ENCODE data around the gene CFAP74. TPM values are rescaled to one million over a fixed set of nuclear protein-coding genes. Genes with fewer than 3 reads are reported as not detected.

The CFAP74 gene
- total and polyA plus RNA-seq, 2 of the 13 experiments (the other 11 are each of a cell fraction or from before 2014, with no cell fraction given): 0.27 to 0.62 TPM

- in situ Hi-C loops (cut with HindIII; ENCODE audit: extremely low pct_ligation_motif_present, low pct_unique_long_range_greater_than_20kb) (no loop called here), intact Hi-C loops (cut with micrococcal nuclease; ENCODE audit: unreplicated experiment) (no loop called here)
- Histone ChIP-seq H4K20me1 (ENCODE audit: insufficient read depth, low read length) (no peaks in the 10 kb centered on the region), H3K4me3 (replicated peaks in 1 of 3; ENCODE audit: insufficient read depth in 1 of 3, low read depth in 2 of 3, low read length in 3 of 3) (no peak overlapping the region), H3K9me3 (ENCODE audit: low read length) (no peaks in the 10 kb centered on the region), H2AFZ (ENCODE audit: low read length) (no peak overlapping the region), H3K27ac (ENCODE audit: extremely low read length, insufficient read depth, low read length) (no peak overlapping the region), H3K79me2 (ENCODE audit: insufficient read depth, low read length) (no peaks in the 10 kb centered on the region), H3K36me3 (replicated peaks in 1 of 2; ENCODE audit: control insufficient read depth in 1 of 2, insufficient read depth in 2 of 2, low read length in 2 of 2) (no peaks in the 10 kb centered on the region), H3K4me1 (ENCODE audit: insufficient read depth, low read length) (0 out of 2 replicates have a peak, but pooled peaks cover 6% of the 10 kb centered on the region), H3K27me3 (ENCODE audit: control insufficient read depth in 1 of 2, insufficient read depth in 2 of 2, low read length in 2 of 2) (peaks cover 5 to 42% of the 10 kb centered on the region in 2 experiments; a peak in 4 of 5 replicates), H3K9ac (ENCODE audit: insufficient read depth, low read depth, low read length) (no peak overlapping the region), H3K4me2 (ENCODE audit: low read depth, low read length) (no peak overlapping the region)
- CTCF ChIA-PET (ENCODE audit: low intra/inter-chr PET ratio, low total read pairs): no interaction called here
- POLR2A ChIA-PET: no interaction called here
- TF ChIP-seq, protein P1, sequence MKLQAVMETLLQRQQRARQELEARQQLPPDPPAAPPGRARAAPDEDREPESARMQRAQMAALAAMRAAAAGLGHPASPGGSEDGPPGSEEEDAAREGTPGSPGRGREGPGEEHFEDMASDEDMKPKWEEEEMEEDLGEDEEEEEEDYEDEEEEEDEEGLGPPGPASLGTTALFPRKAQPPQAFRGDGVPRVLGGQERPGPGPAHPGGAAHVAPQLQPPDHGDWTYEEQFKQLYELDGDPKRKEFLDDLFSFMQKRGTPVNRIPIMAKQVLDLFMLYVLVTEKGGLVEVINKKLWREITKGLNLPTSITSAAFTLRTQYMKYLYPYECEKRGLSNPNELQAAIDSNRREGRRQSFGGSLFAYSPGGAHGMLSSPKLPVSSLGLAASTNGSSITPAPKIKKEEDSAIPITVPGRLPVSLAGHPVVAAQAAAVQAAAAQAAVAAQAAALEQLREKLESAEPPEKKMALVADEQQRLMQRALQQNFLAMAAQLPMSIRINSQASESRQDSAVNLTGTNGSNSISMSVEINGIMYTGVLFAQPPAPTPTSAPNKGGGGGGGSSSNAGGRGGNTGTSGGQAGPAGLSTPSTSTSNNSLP (IDR thresholded peaks at IDR 0.05; ENCODE audit: low read depth, low read length): no peak
- no peak for TF ChIP-seq NR1H2 (CRISPR knock-in tag; IDR thresholded peaks at IDR 0.05; ENCODE audit: borderline replicate concordance, low read depth)
- no peak for TF ChIP-seq HDAC6 (IDR thresholded peaks at IDR 0.05; ENCODE audit: low read depth, low read length)
- TF ChIP-seq, protein P2, sequence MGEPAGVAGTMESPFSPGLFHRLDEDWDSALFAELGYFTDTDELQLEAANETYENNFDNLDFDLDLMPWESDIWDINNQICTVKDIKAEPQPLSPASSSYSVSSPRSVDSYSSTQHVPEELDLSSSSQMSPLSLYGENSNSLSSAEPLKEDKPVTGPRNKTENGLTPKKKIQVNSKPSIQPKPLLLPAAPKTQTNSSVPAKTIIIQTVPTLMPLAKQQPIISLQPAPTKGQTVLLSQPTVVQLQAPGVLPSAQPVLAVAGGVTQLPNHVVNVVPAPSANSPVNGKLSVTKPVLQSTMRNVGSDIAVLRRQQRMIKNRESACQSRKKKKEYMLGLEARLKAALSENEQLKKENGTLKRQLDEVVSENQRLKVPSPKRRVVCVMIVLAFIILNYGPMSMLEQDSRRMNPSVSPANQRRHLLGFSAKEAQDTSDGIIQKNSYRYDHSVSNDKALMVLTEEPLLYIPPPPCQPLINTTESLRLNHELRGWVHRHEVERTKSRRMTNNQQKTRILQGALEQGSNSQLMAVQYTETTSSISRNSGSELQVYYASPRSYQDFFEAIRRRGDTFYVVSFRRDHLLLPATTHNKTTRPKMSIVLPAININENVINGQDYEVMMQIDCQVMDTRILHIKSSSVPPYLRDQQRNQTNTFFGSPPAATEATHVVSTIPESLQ (CRISPR knock-in tag; conservative IDR thresholded peaks at IDR 0.05): no peak
- TF ChIP-seq, protein P3, sequence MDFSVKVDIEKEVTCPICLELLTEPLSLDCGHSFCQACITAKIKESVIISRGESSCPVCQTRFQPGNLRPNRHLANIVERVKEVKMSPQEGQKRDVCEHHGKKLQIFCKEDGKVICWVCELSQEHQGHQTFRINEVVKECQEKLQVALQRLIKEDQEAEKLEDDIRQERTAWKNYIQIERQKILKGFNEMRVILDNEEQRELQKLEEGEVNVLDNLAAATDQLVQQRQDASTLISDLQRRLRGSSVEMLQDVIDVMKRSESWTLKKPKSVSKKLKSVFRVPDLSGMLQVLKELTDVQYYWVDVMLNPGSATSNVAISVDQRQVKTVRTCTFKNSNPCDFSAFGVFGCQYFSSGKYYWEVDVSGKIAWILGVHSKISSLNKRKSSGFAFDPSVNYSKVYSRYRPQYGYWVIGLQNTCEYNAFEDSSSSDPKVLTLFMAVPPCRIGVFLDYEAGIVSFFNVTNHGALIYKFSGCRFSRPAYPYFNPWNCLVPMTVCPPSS (IDR thresholded peaks at IDR 0.05): no peak
- no peak for TF ChIP-seq ZSCAN22 (CRISPR knock-in tag; IDR thresholded peaks at IDR 0.05)
- DNase-seq (ENCODE audit: low spot score) (no peak), FAIRE-seq (no peak), ATAC-seq (no peak)
- no TSS peak for BruUV-seq (replicated peaks)
- 31% methylated on average over 7 of the region's 7 CpGs for WGBS (ENCODE audit: low lambda C conversion rate)
These were observed 3.2 kb downstream of the CFAP74 start for GRCh38 chr1:2000432-2000831.

Data from HepG2 (cell line).